Measurements from ENCODE around the gene NHLRC3. TPM values are rescaled to one million over a fixed set of nuclear protein-coding genes. Genes with fewer than 3 reads are reported as not detected.

Gene NHLRC3
- total and polyA plus RNA-seq, 2 donors (not counting 1 experiment from before 2014, with no cell fraction given): 9.8 to 24.3 TPM

- Histone ChIP-seq H3K27ac (ENCODE audit: insufficient read depth, low read length) (no peak overlapping the region), H3K9ac (ENCODE audit: insufficient read depth, low read length) (no peak overlapping the region), H3K27me3 (ENCODE audit: control insufficient read depth, insufficient read depth, low read length) (no peaks in the 10 kb centered on the region), H3K9me3 (ENCODE audit: control insufficient read depth, insufficient read depth, low read depth, low read length) (no peaks in the 10 kb centered on the region), H3K4me3 (replicated peaks in 1 of 4; ENCODE audit: control extremely low read depth in 1 of 4, insufficient read depth in 1 of 4, low read depth in 3 of 4, low read length in 4 of 4) (no peak overlapping the region), H3K36me3 (ENCODE audit: control insufficient read depth, insufficient read depth, low read length) (no peaks in the 10 kb centered on the region), H3K4me2 (ENCODE audit: extremely low read depth, insufficient read depth, low read length) (no peak overlapping the region), H3K4me1 (ENCODE audit: control insufficient read depth, extremely low read depth, insufficient read depth, low read length) (no peaks in the 10 kb centered on the region), H2AFZ (ENCODE audit: low read length) (no peak overlapping the region), H4K20me1 (ENCODE audit: control insufficient read depth, extremely low read depth, insufficient read depth, low read length) (no peaks in the 10 kb centered on the region), H3K79me2 (ENCODE audit: control insufficient read depth, insufficient read depth, low read length) (no peaks in the 10 kb centered on the region)
- no peak for DNase-seq (ENCODE audit: low read depth in 2 of 2)
- TF ChIP-seq CTCF (conservative IDR thresholded peaks at IDR 0.05 in 1 of 2, IDR thresholded peaks at IDR 0.05 in 1 of 2; ENCODE audit: low read depth in 1 of 2, low read length in 2 of 2) (no peak), EZH2 (IDR thresholded peaks at IDR 0.05; ENCODE audit: low read length, missing control alignments) (no peak)
These were observed 19.8 kb downstream of the NHLRC3 start for GRCh38 chr13:39058040-39058439.

DNA sequence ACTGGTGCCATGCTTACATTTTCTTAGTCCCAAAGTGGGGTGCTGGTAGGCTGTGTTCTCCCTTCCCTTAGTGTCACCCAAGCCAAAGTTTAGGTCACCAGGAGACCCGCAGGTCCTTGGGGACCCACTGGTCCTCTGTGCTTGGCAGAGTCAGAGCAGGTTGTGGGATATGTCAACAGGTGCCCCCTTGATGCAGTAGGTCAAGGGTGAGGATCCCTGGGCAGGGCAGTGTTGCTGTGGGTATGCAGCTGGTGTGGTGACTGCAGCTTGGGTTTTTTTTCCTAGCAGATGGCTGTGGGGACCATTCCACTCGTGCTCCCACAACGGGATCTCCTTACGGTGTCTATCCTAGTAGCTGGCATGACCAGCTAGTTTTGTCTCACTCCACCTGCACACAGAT, 23.7 kb downstream of the NHLRC3 start:
- DNase-seq (ENCODE audit: low read depth in 2 of 2): no peak
- H4K20me1 ChIP-seq (ENCODE audit: control insufficient read depth, extremely low read depth, insufficient read depth, low read length): no peaks in the 10 kb centered on the region
- no peak for TF ChIP-seq EZH2 (IDR thresholded peaks at IDR 0.05; ENCODE audit: low read length, missing control alignments)
- H3K27ac ChIP-seq (ENCODE audit: insufficient read depth, low read length): no peak overlapping the region
- no peak overlapping the region for H3K4me2 ChIP-seq (ENCODE audit: extremely low read depth, insufficient read depth, low read length)
- H3K79me2 ChIP-seq (ENCODE audit: control insufficient read depth, insufficient read depth, low read length): no peaks in the 10 kb centered on the region
- H3K36me3 ChIP-seq (ENCODE audit: control insufficient read depth, insufficient read depth, low read length): no peaks in the 10 kb centered on the region
- H3K4me1 ChIP-seq (ENCODE audit: control insufficient read depth, extremely low read depth, insufficient read depth, low read length): no peaks in the 10 kb centered on the region
- no peak overlapping the region for H3K4me3 ChIP-seq (replicated peaks in 1 of 4; ENCODE audit: control extremely low read depth in 1 of 4, insufficient read depth in 1 of 4, low read depth in 3 of 4, low read length in 4 of 4)
- no peaks in the 10 kb centered on the region for H3K9me3 ChIP-seq (ENCODE audit: control insufficient read depth, insufficient read depth, low read depth, low read length)
- H3K9ac ChIP-seq (ENCODE audit: insufficient read depth, low read length): no peak overlapping the region
- H2AFZ ChIP-seq (ENCODE audit: low read length): no peak overlapping the region
- no peaks in the 10 kb centered on the region for H3K27me3 ChIP-seq (ENCODE audit: control insufficient read depth, insufficient read depth, low read length)

GRCh38 chr13:39072842-39073241, 34.6 kb downstream of the NHLRC3 start:
- no peak for DNase-seq (ENCODE audit: low read depth in 2 of 2)
- TF ChIP-seq EZH2 (IDR thresholded peaks at IDR 0.05; ENCODE audit: low read length, missing control alignments): no peak
- no peak for TF ChIP-seq CTCF (conservative IDR thresholded peaks at IDR 0.05 in 1 of 2, IDR thresholded peaks at IDR 0.05 in 1 of 2; ENCODE audit: low read depth in 1 of 2, low read length in 2 of 2)
- Histone ChIP-seq H2AFZ (ENCODE audit: low read length) (no peak overlapping the region), H3K79me2 (ENCODE audit: control insufficient read depth, insufficient read depth, low read length) (no peaks in the 10 kb centered on the region), H3K36me3 (ENCODE audit: control insufficient read depth, insufficient read depth, low read length) (no peaks in the 10 kb centered on the region), H3K27me3 (ENCODE audit: control insufficient read depth, insufficient read depth, low read length) (no peaks in the 10 kb centered on the region), H3K9me3 (ENCODE audit: control insufficient read depth, insufficient read depth, low read depth, low read length) (no peaks in the 10 kb centered on the region), H4K20me1 (ENCODE audit: control insufficient read depth, extremely low read depth, insufficient read depth, low read length) (no peaks in the 10 kb centered on the region), H3K4me2 (ENCODE audit: extremely low read depth, insufficient read depth, low read length) (no peak overlapping the region), H3K27ac (ENCODE audit: insufficient read depth, low read length) (no peak overlapping the region), H3K4me3 (replicated peaks in 1 of 4; ENCODE audit: control extremely low read depth in 1 of 4, insufficient read depth in 1 of 4, low read depth in 3 of 4, low read length in 4 of 4) (no peak overlapping the region), H3K4me1 (ENCODE audit: control insufficient read depth, extremely low read depth, insufficient read depth, low read length) (no peaks in the 10 kb centered on the region), H3K9ac (ENCODE audit: insufficient read depth, low read length) (no peak overlapping the region)

Data from fibroblast of lung (primary cell).